Measurements from ENCODE around the gene POMT2.

The POMT2 gene

DNA sequence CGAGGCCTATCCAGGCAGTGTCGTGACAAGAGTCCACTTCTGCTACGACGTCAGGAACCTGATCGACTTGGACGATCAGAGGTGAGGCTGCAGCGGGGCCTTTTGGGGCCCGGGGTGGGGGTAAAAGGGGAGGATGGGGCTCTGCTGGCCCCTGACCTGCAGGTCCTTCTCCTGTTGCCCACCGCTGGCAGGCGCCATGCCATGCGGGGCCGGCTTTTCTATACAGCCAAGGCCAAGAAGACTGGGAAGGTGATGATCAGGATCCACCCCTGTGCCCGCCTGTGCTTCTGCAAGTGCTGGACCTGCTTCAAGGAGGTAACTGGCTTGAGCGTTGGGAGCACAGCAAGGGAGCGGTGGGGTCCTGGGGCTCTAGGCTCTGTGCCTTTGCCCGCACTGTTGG is 81.3 kb downstream of the POMT2 start:
- DNase-seq: no peak

DNA sequence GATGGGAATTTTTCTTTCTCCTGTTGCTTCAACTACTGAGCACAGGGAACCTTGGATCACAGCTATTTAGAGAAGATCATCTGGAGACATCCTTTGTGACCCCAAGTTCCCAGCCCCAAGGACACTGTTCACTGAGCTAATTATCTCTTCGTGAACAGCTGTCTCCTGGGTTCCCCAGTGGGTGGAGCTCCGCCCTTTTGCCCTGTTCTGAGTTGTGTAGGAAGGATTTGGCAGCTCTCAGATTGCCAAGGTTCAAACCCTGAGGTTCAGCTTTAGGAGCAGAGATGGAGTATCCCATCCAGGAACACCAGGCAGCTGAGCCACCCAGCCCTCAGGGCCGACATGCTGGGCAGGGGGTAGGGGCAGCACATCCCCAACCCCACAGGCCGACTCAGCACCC is 81.7 kb downstream of the POMT2 start:
- DNase-seq: no peak

DNA sequence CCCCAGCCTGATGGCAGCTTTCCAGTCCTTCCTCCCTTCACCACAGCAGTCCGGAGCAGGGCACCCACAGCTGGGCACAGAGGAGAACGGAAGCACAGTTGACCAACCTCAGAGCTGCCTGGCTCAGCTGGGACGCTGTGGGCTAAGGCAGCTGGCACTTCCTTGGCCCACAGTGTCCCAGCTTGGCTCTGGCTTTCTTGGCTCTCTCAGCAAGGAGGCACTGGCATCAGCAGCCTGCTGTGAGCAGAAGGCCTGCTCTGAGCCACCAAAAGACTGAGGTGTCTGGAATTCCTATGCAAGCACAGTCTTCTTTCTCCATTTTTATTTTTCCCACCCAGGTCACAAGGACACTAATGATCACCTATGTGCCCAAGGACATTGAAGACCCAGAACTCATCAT is 82.3 kb downstream of the POMT2 start:
- DNase-seq: no peak

DNA sequence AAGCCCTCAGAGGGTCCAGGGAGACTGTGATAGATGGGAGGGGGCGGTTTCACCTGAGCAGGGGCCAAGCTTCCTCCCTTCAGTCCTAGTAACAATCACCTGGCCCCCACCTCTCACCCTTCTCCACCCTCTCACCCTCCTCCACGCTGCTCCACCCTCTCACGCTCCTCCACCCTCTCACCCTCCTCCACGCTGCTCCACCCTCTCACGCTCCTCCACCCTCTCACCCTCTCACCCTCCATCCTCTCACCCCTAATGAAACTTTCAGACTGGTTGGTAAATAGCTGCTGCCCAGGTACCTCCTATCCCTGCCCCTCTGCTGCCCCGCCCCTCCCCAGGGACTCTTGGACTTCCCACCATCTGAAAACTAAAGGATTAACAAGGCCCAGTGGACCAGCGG is 83.9 kb downstream of the POMT2 start:
- DNase-seq: no peak

DNA sequence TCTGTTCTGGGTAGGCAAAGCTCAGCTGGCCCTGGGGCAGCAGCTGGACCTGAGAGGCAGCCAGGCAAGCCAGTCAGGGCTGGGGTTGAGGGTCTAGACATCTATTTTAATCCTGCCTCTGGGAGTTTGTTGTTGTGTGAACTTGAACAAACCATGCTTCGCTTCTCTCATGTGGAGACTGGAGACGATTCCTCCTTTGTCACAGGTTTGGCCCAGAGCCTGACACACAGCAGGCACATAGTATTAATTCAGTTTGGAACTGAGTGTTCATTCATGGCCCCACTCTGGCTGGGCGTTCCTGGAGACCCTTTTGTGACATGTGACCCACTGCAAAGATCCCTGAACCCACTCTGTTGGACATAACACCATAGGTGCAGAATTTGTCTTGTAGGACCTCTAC is 89.0 kb downstream of the POMT2 start:
- DNase-seq: no peak

DNA sequence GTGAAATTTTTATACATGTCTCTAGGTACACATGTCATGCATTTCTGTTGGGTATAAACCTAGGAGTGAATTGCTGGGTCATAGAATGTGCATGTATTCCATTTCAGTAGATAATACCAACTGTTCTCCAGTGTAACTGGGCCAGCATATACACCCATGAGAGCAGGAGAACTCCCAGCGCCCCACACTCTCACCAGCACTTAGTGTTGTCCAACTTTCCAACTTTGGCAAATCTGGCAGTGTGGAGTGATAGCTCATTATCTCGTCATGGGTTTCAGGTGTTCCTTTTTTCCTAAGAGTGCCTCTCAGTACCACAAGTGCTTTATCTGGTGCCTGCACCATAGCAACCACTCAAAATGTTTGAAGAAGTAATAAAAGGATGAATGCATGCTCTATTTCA is 89.8 kb downstream of the POMT2 start:
- DNase-seq: no peak

DNA sequence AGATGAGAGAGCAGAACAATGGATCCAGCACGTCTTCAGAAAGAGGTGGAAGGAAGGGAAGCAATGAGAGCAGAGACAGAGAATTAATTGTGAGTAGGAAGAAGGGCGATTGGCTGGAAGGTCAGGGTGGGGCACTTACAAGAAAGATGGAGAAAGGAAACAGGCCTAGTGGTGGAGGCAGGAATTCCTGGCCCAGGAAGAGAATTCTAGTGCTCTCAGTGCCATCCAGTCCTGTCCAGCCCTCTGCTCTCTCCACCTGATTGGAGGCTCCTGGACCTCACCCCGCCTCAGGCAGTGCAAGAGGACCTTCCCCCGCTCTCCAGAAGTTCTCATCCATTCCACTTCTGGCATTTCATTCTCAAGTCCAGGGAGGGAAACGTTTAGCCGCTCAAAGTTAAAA is 92.6 kb downstream of the POMT2 start:
- DNase-seq: no peak

DNA sequence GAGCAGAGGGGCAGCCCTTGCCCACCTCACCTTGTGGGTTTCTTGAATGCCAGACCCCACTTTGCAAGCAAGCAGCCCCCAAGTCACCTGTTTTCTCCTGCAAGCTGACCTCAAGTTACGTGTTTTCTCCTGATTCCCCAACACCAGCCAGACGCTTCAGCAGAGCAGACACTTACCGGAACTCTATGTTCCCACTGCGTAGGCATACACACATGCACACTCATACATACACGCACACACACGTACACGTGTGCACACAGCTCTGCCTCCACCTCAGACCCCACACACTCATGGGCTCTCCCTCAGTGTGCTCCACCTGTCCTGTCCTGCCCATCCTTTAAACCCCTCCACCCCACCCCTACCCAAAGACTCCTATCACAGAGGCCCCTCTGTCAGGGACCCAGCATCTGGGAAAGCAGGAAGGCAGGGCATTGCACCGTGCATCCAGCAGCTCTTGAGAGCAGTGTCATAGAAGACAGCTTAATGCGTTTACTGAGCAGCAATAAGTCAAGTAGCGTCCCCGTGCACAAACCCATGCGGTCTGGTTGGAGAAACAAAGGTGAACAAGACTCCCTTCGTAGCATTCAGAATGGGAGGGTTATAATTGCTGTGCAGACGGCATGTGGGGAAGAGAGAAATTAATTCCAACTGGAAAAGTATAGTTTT is 94.7 kb downstream of the POMT2 start:
- no peak for DNase-seq

DNA sequence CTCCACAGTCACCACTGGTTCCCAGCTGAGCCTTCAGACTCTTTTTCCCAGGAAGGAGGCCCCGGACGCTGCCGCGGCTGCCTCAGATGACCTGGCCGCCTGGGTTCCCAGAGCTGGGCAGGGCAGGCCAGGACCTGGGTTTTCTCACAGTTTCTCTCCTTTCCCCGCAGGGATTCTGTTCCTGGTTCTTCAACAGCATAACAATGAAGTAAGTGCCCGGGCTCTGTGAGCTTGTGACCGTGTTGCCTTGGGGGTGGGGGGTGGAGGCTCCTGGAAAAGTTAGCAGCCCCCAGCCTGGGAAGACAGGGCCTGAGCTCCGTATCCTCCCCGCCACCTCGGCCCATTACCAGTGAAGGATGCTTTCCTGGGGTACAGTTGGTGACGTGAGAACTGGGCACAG is 95.4 kb downstream of the POMT2 start:
- DNase-seq: no peak

Data from T-helper 1 cell (primary cell).